HEK293T (cell line): ENCODE measurements around the gene TRAF3.

Experiments
- BHLHE40 ChIP-seq: fragments of 450-650 bp; IDR thresholded peaks from 2 replicates; pipeline ENCODE4 v1.6.1; 2016; ENCODE audit warnings: mild to moderate bottlenecking, moderate library complexity, borderline replicate concordance
- PKNOX1 ChIP-seq: fragments of 450-650 bp; IDR thresholded peaks from 2 replicates; pipeline ENCODE4 v1.6.1; 2016
- SP1 ChIP-seq: fragments of 450-650 bp; IDR thresholded peaks from 2 replicates; pipeline ENCODE4 v1.6.1; 2017
- TARDBP ChIP-seq: fragments of 450-650 bp; IDR thresholded peaks from 2 replicates; pipeline ENCODE4 v1.6.1; 2016

- TF ChIP-seq SP1 = no peak
- TF ChIP-seq TARDBP = no peak
- TF ChIP-seq BHLHE40 = no peak
- no peak for TF ChIP-seq PKNOX1
These were observed 130.1 kb downstream of the TRAF3 start for GRCh38 chr14:102907303-102907844.
